HS-5 (cell line): ENCODE results near the gene SHISA5.
"Not testable (repeated sequence)": the region's sequence is repeated elsewhere in the genome, so short reads cannot be mapped to it uniquely, and the experiment has no call there.

ENCODE experiments used
- DNase-seq: peaks from one replicate; pipeline ENCODE4 v3.0.0-alpha.2; 2012; ENCODE audit warnings: low read depth

The SHISA5 gene

GRCh38 chr3:48476426-48477053 is 27.4 kb downstream of the SHISA5 start:
- DNase-seq = no peak

GRCh38 chr3:48475188-48475587 is 28.8 kb downstream of the SHISA5 start:
- no peak for DNase-seq

- DNase-seq = no peak
These were observed 29.4 kb downstream of the SHISA5 start for GRCh38 chr3:48474619-48475018.

DNA sequence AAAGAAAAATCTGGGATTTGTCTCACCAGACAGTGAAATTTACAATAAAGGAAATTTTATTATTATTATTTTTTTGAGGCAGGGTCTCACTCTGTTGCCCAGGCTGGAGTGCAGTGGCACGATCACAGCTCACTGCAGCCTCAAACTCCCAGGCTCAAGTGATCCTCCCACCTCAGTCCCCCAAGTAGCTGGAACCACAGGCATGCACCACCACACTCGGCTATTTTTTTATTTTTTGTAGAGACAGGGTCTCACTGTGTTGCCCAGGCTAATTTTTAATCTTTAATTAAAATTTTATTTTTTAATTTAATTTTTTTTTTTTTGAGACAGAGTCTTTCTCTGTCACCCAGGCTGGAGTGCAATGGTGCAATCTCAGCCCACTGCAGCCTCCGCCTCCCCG is 29.9 kb downstream of the SHISA5 start:
- not testable (repeated sequence) for DNase-seq

- DNase-seq = no peak
These were observed 30.4 kb downstream of the SHISA5 start for GRCh38 chr3:48473617-48473952.

- peak; percentile 78 for DNase-seq
These were observed 30.9 kb downstream of the SHISA5 start for GRCh38 chr3:48472923-48473616.

GRCh38 chr3:48472673-48472922 is 31.4 kb downstream of the SHISA5 start:
- DNase-seq = no peak

DNA sequence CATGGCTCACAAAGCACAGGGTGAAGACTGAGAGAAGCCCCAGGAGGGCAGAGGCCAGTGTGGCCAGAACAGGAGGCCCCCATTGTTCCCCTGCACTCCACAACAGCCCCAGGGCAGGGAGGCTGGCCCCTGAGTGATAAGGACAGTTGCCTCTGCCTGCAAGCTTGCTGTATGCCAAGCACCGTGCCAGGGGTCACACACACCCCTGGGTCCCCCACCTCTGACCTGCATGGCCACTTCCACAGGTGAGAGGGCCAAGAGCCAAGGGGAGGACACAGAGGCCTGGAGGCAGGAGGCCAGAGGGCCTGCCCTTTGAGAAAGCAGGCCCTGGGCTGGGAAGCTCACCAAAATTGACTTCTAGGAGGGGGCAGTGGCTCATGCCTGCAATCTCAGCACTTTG is 33.7 kb downstream of the SHISA5 start:
- no peak for DNase-seq

GRCh38 chr3:48469046-48469915 is 34.7 kb downstream of the SHISA5 start:
- no peak for DNase-seq

DNA sequence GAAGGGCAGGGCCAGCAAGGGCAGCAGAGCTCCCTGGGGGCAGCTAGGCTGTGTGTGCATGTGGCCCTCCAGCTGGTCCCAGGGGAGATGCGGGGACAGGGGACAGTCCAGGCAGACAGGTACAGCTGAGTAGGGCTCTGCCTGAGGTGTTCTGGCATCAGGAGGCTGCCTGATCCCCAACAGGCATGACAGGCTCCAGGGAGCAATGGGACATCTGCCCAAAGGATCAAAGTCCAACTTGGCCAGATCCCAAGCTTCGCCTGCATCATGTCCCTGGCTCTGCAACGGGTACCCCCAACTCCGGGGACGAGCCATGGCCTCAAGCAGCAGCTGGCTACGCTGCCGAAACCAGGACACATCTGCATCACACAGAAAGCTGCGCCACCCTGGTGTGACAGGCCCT is 35.6 kb downstream of the SHISA5 start:
- DNase-seq = no peak

DNA sequence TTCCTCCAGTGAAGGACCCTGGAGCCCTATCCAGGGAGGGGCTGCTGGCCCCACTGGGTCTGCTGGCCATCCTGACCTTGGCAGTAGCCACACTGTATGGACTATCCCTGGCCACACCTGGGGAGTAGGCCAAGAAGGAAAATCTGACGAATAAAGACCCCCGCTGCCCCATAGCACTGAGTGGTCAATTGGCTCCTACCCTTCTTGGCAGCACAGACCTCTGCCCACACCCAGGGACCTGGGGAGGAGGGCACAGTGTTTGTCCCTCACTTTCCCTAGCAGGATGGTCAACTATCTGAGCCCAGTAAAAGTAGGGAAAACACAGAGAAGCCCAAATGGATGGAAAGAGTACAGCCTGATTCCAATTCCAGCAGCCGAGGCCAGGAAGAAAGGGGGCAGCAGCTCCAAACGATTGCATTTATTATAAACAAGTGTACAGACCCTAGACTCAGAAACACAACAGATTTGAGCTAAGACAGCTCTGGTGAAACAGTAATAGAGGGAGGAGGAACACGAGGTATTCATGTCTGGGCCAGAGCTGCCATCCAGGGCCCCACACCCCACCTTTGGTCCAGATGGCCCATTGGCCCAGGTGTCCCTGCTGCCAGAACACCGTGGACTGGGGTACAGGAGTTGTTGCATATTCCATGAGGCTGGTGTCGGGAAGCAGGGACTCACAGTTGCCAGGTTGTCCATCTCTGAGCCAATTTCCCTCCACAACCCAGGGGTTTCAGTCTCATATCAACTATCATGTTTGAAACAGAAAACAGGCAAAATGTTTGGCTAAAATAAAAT is 36.3 kb downstream of the SHISA5 start:
- no peak for DNase-seq

- DNase-seq = no peak
These were observed 36.9 kb downstream of the SHISA5 start for GRCh38 chr3:48467110-48467454.

GRCh38 chr3:48466386-48467109 is 37.4 kb downstream of the SHISA5 start:
- no peak for DNase-seq

DNA sequence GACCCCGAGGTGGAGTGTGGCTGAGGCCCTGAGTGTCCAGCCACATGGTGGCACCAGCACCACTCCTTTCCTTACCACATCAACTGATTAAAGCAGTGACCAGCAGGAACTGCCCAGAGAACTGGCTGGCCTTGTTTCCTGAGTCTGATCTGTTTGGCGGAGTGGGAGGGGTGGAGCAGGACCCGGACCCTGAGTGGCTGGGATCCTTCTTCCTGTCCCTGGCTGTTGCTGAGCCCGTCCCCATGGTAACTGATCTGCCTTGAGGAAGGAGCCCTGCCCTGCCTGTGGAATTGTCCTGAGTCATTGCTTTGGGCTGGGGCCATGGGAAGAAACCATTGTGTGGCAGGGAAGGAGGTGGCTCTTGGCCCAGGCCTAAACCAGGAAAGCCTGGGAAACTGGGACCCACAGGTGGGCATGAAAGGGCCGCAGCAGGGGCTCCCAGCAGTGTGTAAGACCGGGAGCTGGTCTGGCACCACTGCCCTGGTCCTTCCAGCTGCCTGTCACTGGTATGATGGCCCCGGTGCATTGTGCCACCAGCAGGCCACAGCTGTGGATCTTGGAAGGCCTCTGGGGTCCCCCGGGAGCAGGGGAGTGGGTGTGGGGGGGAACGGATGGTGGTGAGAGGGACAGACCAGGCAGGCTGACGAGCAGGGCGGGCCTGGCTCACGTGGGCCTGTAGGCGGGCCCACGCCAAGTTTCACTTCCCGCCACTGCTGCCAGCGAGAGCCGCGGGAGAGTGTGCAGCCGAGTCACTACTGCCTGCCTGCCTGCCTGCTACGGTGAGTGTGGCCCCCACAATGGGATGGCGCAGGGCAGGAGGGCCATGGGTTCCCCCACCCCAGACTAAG is 38.2 kb downstream of the SHISA5 start:
- peak; percentile 98 for DNase-seq

GRCh38 chr3:48465237-48465530 is 38.8 kb downstream of the SHISA5 start:
- no peak for DNase-seq

DNA sequence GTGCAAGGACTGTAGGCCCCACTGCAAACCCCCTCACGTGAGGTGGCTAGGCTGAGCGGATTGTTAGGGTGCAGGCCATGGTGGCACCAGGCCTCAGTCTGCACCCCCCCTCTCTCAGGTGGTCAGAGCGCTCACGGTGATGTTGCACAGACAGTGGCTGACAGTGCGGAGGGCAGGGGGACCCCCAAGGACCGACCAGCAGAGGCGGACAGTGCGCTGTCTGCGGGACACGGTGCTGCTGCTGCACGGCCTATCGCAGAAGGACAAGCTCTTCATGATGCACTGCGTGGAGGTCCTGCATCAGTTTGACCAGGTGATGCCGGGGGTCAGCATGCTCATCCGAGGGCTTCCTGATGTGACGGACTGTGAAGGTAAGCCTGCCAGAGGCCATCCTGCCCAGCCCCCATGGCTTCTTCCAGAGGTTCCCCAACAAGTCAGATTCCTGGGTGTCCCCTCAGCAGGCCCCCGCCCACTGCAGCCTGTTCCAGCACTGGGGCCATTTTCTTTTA is 39.2 kb downstream of the SHISA5 start:
- no peak for DNase-seq

GRCh38 chr3:48463703-48464102 is 40.3 kb downstream of the SHISA5 start:
- no peak for DNase-seq

GRCh38 chr3:48461767-48462166 is 42.2 kb downstream of the SHISA5 start:
- DNase-seq = not testable (repeated sequence)

GRCh38 chr3:48460517-48460902 is 43.5 kb downstream of the SHISA5 start:
- DNase-seq = no peak

DNA sequence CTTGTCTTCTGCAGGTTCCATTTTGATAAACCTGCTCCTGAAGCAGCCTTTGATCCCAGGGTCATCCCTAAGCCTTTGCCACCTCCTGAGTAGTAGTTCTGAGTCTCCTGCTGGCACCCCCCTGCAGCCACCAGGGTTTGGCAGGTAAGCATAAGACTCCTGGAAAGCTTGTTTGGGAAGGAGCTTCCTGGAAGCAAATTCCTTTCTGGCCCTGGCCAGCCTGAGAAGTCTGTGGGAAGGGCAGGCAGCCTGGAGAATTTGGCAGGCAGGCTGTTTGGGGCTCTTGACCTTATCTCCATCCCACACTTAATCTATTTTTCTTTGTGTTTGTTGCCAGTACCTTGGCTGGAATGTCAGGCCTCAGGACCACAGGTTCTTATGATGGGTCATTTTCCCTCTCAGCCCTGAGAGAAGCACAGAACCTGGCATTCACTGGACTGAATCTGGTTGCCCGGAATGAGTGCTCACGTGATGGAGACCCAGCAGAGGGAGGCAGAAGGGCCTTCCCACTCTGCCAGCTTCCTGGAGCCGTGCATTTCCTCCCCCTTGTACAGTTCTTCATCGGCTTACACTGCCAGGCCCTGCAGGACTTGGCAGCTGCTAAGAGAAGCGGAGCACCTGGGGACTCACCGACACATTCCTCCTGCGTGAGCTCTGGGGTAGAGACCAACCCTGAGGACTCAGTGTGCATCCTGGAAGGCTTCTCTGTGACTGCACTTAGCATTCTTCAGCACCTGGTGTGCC is 44.0 kb downstream of the SHISA5 start:
- no peak for DNase-seq
